Brain microvascular endothelial cell (primary cell): ENCODE results near the gene IFT80.

Experiments used
- DNase-seq: peaks from one replicate; pipeline ENCODE4 v3.0.0-alpha.2; 2020
- H3K27ac ChIP-seq: fragments of 250-450 bp; sonication (Bioruptor Pico); 2 replicates; pipeline ENCODE4 v1.5.1; 2020; ENCODE audit warnings: mild to moderate bottlenecking, moderate library complexity
- H3K27me3 ChIP-seq: fragments of 250-450 bp; sonication (Bioruptor Pico); replicated peaks from 2 replicates; pipeline ENCODE4 v1.5.1; 2020; ENCODE audit warnings: mild to moderate bottlenecking
- H3K36me3 ChIP-seq: fragments of 250-450 bp; sonication (Bioruptor Pico); replicated peaks from 2 replicates; pipeline ENCODE4 v1.5.1; 2020; ENCODE audit warnings: mild to moderate bottlenecking
- H3K4me3 ChIP-seq: 2 replicates; pipeline ENCODE4 v1.5.1; 2011; ENCODE audit warnings: low read depth, mild to moderate bottlenecking, control low read depth, low read length, moderate library complexity
- CTCF ChIP-seq: IDR thresholded peaks from 2 replicates; pipeline ENCODE4 v1.5.1; 2011; ENCODE audit warnings: low read depth, mild to moderate bottlenecking, moderate library complexity, low read length, control low read depth, inconsistent platforms; ENCODE audit errors: missing control alignments
- in situ Hi-C: cut with HindIII; loops from 2 replicates; pipeline ENCODE4 v1.10.0; 2017; ENCODE audit warnings: low sequenced_read_pairs, low pct_ligation_motif_present

IFT80 gene

GRCh38 chr3:160390565-160391138, 8.4 kb downstream of the IFT80 start:
- Histone ChIP-seq H3K27ac (no peak overlapping the region), H3K4me3 (no peak overlapping the region), H3K36me3 (no peaks in the 10 kb centered on the region), H3K27me3 (no peaks in the 10 kb centered on the region)
- in situ Hi-C loops: no loop called here
- DNase-seq: no peak
- TF ChIP-seq CTCF: no peak

GRCh38 chr3:160384639-160385318, 14.2 kb downstream of the IFT80 start:
- no peak for TF ChIP-seq CTCF
- no peak overlapping the region for H3K4me3 ChIP-seq
- no peak overlapping the region for H3K27ac ChIP-seq
- H3K36me3 ChIP-seq: no peaks in the 10 kb centered on the region
- DNase-seq: no peak
- H3K27me3 ChIP-seq: no peaks in the 10 kb centered on the region
- in situ Hi-C loops: no loop called here

GRCh38 chr3:160381470-160381869, 17.6 kb downstream of the IFT80 start:
- DNase-seq: peak; percentile 42
- Histone ChIP-seq H3K36me3 (no peaks in the 10 kb centered on the region), H3K27me3 (no peaks in the 10 kb centered on the region), H3K4me3 (no peak overlapping the region), H3K27ac (no peak overlapping the region)
- in situ Hi-C loops: no loop called here
- no peak for TF ChIP-seq CTCF

GRCh38 chr3:160379628-160380214, 19.3 kb downstream of the IFT80 start:
- TF ChIP-seq CTCF: no peak
- in situ Hi-C loops: no loop called here
- no peaks in the 10 kb centered on the region for H3K36me3 ChIP-seq
- no peak overlapping the region for H3K4me3 ChIP-seq
- no peak for DNase-seq
- H3K27ac ChIP-seq: no peak overlapping the region
- no peaks in the 10 kb centered on the region for H3K27me3 ChIP-seq

GRCh38 chr3:160378331-160379109, 20.5 kb downstream of the IFT80 start:
- DNase-seq: peak; percentile 16
- TF ChIP-seq CTCF: no peak
- in situ Hi-C loops: no loop called here
- H3K27me3 ChIP-seq: no peaks in the 10 kb centered on the region
- H3K4me3 ChIP-seq: no peak overlapping the region
- H3K36me3 ChIP-seq: no peaks in the 10 kb centered on the region
- no peak overlapping the region for H3K27ac ChIP-seq
